Dendritic cell treated with granulocyte-macrophage colony-stimulating factor and Interleukin-4, amounts not matched to agents 40 ng/mL and 50 ng/mL, for 4 days (primary cell): Measurements from ENCODE around the gene DAP.

ENCODE experiments used
- H3K27ac Mint-ChIP-seq: one replicate; pipeline ENCODE4 v1.8.0; 2022; ENCODE audit warnings: mild to moderate bottlenecking, mixed read lengths
- H3K27me3 Mint-ChIP-seq: one replicate; pipeline ENCODE4 v1.8.0; 2022; ENCODE audit warnings: mild to moderate bottlenecking, mixed read lengths
- H3K36me3 Mint-ChIP-seq: one replicate; pipeline ENCODE4 v1.8.0; 2022; ENCODE audit warnings: low read depth, mixed read lengths
- H3K4me1 Mint-ChIP-seq: one replicate; pipeline ENCODE4 v1.8.0; 2022; ENCODE audit warnings: low read depth, mixed read lengths
- H3K4me3 Mint-ChIP-seq: one replicate; pipeline ENCODE4 v1.8.0; 2022; ENCODE audit warnings: mild to moderate bottlenecking, moderate library complexity, mixed read lengths
- H3K9me3 Mint-ChIP-seq: one replicate; pipeline ENCODE4 v1.8.0; 2022; ENCODE audit warnings: mixed read lengths
- intact Hi-C: fragments of 100-400 bp; cut with micrococcal nuclease; formaldehyde crosslinking; loops from one replicate; pipeline ENCODE4 v1.15.0; 2022

The DAP gene

GRCh38 chr5:10735569-10736276 lies 25.3 kb downstream of the DAP start:
- peaks cover 80% of the 10 kb centered on the region for H3K4me1 Mint-ChIP-seq
- H3K27ac Mint-ChIP-seq: peak overlapping the region; percentile 43
- peaks cover 12% of the 10 kb centered on the region for H3K9me3 Mint-ChIP-seq
- no peaks in the 10 kb centered on the region for H3K27me3 Mint-ChIP-seq
- intact Hi-C loops: no loop called here
- H3K4me3 Mint-ChIP-seq: no peak overlapping the region
- peaks cover 91% of the 10 kb centered on the region for H3K36me3 Mint-ChIP-seq

GRCh38 chr5:10734832-10735523 lies 26.1 kb downstream of the DAP start:
- H3K27ac Mint-ChIP-seq: no peak overlapping the region
- intact Hi-C loops: no loop called here
- peaks cover 4% of the 10 kb centered on the region for H3K9me3 Mint-ChIP-seq

GRCh38 chr5:10734037-10734709 lies 26.9 kb downstream of the DAP start:
- H3K36me3 Mint-ChIP-seq: peaks cover 85% of the 10 kb centered on the region
- H3K27me3 Mint-ChIP-seq: no peaks in the 10 kb centered on the region
- no peaks in the 10 kb centered on the region for H3K9me3 Mint-ChIP-seq
- H3K27ac Mint-ChIP-seq: peak overlapping the region; percentile 69
- H3K4me3 Mint-ChIP-seq: no peak overlapping the region
- peaks cover 84% of the 10 kb centered on the region for H3K4me1 Mint-ChIP-seq
- intact Hi-C loops: no loop called here

More at GRCh38 chr5:10734832-10735523, 26.1 kb downstream of the DAP start:
- Mint-ChIP-seq H3K4me1 (peaks cover 79% of the 10 kb centered on the region), H3K36me3 (peaks cover 85% of the 10 kb centered on the region), H3K4me3 (no peak overlapping the region), H3K27me3 (no peaks in the 10 kb centered on the region)

GRCh38 chr5:10733426-10733825 lies 27.6 kb downstream of the DAP start:
- Mint-ChIP-seq H3K36me3 (peaks cover 85% of the 10 kb centered on the region), H3K27me3 (no peaks in the 10 kb centered on the region), H3K4me1 (peaks cover 85% of the 10 kb centered on the region), H3K9me3 (no peaks in the 10 kb centered on the region), H3K27ac (no peak overlapping the region), H3K4me3 (no peak overlapping the region)
- intact Hi-C loops: no loop called here

GRCh38 chr5:10731913-10732312 lies 29.1 kb downstream of the DAP start:
- peak overlapping the region; percentile 39 for H3K27ac Mint-ChIP-seq
- no peak overlapping the region for H3K4me3 Mint-ChIP-seq
- intact Hi-C loops: no loop called here
- no peaks in the 10 kb centered on the region for H3K9me3 Mint-ChIP-seq
- H3K36me3 Mint-ChIP-seq: peaks cover 87% of the 10 kb centered on the region
- peaks cover 87% of the 10 kb centered on the region for H3K4me1 Mint-ChIP-seq
- H3K27me3 Mint-ChIP-seq: no peaks in the 10 kb centered on the region

- Mint-ChIP-seq H3K36me3 (peaks cover 86% of the 10 kb centered on the region), H3K27me3 (no peaks in the 10 kb centered on the region), H3K4me1 (peaks cover 87% of the 10 kb centered on the region), H3K4me3 (no peak overlapping the region), H3K27ac (no peak overlapping the region), H3K9me3 (no peaks in the 10 kb centered on the region)
- intact Hi-C loops: no loop called here
Measured at GRCh38 chr5:10730043-10730351, 31.0 kb downstream of the DAP start.

- Mint-ChIP-seq H3K36me3 (peaks cover 86% of the 10 kb centered on the region), H3K27me3 (no peaks in the 10 kb centered on the region), H3K9me3 (no peaks in the 10 kb centered on the region), H3K4me1 (peaks cover 88% of the 10 kb centered on the region), H3K27ac (no peak overlapping the region), H3K4me3 (no peak overlapping the region)
- intact Hi-C loops: no loop called here
Measured at GRCh38 chr5:10729320-10730042, 31.6 kb downstream of the DAP start.

GRCh38 chr5:10728679-10729078 lies 32.4 kb downstream of the DAP start:
- H3K4me3 Mint-ChIP-seq: no peak overlapping the region
- H3K36me3 Mint-ChIP-seq: peaks cover 84% of the 10 kb centered on the region
- intact Hi-C loops: no loop called here
- no peak overlapping the region for H3K27ac Mint-ChIP-seq
- H3K4me1 Mint-ChIP-seq: peaks cover 80% of the 10 kb centered on the region
- no peaks in the 10 kb centered on the region for H3K27me3 Mint-ChIP-seq
- no peaks in the 10 kb centered on the region for H3K9me3 Mint-ChIP-seq

- Mint-ChIP-seq H3K4me3 (no peak overlapping the region), H3K27ac (peak overlapping the region; percentile 80), H3K9me3 (no peaks in the 10 kb centered on the region), H3K4me1 (peaks cover 76% of the 10 kb centered on the region), H3K36me3 (peaks cover 88% of the 10 kb centered on the region), H3K27me3 (no peaks in the 10 kb centered on the region)
- intact Hi-C loops: no loop called here
Measured at GRCh38 chr5:10727861-10728260, 33.2 kb downstream of the DAP start.

GRCh38 chr5:10726913-10727517 lies 34.0 kb downstream of the DAP start:
- H3K9me3 Mint-ChIP-seq: no peaks in the 10 kb centered on the region
- H3K4me3 Mint-ChIP-seq: peak overlapping the region; percentile 32
- H3K27ac Mint-ChIP-seq: peak overlapping the region; percentile 80
- H3K27me3 Mint-ChIP-seq: no peaks in the 10 kb centered on the region
- H3K36me3 Mint-ChIP-seq: peaks cover 88% of the 10 kb centered on the region
- peaks cover 75% of the 10 kb centered on the region for H3K4me1 Mint-ChIP-seq
- intact Hi-C loops: no loop called here

- Mint-ChIP-seq H3K27me3 (no peaks in the 10 kb centered on the region), H3K4me3 (no peak overlapping the region), H3K4me1 (peaks cover 74% of the 10 kb centered on the region), H3K9me3 (no peaks in the 10 kb centered on the region), H3K36me3 (peaks cover 88% of the 10 kb centered on the region), H3K27ac (peak overlapping the region; percentile 80)
- intact Hi-C loops: no loop called here
Measured at GRCh38 chr5:10726179-10726912, 34.7 kb downstream of the DAP start.

GRCh38 chr5:10725636-10726035 lies 35.4 kb downstream of the DAP start:
- H3K9me3 Mint-ChIP-seq: no peaks in the 10 kb centered on the region
- H3K27me3 Mint-ChIP-seq: no peaks in the 10 kb centered on the region
- H3K27ac Mint-ChIP-seq: peak overlapping the region; percentile 59
- peaks cover 76% of the 10 kb centered on the region for H3K4me1 Mint-ChIP-seq
- intact Hi-C loops: no loop called here
- peaks cover 92% of the 10 kb centered on the region for H3K36me3 Mint-ChIP-seq
- H3K4me3 Mint-ChIP-seq: no peak overlapping the region
